Measurements from ENCODE around the gene SLC2A4RG.

SLC2A4RG gene

DNA sequence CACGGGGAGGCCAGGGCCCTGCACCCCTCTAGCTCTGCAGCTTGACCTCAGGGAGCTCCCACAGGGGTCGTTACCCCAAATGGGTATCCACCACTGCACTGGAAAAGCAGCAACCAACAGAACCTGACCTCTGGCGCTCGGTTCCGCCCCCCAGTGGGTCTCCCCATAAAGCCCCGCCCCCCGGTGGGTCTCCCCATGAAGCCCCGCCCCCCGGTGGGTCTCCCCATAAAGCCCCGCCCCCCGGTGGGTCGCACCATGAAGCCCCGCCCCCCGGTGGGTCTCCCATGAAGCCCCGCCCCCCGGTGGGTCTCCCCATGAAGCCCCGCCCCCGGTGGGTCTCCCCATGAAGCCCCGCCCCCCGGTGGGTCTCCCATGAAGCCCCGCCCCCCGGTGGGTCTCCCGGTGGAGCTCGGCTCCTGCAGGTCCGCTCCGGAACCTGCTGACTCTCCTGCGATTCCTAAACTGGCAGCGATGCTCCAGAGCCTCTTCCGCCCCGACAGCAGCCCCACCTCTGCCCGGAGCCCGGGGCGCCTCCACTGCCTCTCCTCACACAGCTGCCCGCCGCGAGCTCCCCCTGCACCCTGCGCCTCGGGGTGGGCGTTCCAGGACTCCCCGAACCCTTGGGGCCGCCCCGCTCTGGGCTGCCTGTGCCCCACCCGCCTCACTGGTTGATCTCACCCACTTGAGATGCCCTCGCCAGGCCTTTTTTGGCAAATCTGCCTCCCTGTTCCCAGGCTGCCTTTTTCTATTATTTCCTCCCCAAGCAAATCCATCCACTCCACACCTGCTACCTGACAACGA lies 12.1 kb downstream of the SLC2A4RG start:
- Histone ChIP-seq H3K36me3 (ENCODE audit: insufficient read depth, low read length) (no peaks in the 10 kb centered on the region), H3K4me3 (no peak overlapping the region), H3K9ac (ENCODE audit: insufficient read length) (no peak overlapping the region), H3K9me3 (ENCODE audit: low read depth, low read length) (no peaks in the 10 kb centered on the region), H3K27ac (no peak overlapping the region)
- TF ChIP-seq FOXP2 (optimal IDR thresholded peaks at IDR 0.05; ENCODE audit: control extremely low read depth, extremely low read length, insufficient read depth) (no peak), EZH2 (IDR thresholded peaks at IDR 0.05) (no peak), POLR2AphosphoS5 (IDR thresholded peaks at IDR 0.05; ENCODE audit: borderline replicate concordance, low read depth, low read length) (no peak)
- no peak for DNase-seq (ENCODE audit: low read depth, low spot score)

DNA sequence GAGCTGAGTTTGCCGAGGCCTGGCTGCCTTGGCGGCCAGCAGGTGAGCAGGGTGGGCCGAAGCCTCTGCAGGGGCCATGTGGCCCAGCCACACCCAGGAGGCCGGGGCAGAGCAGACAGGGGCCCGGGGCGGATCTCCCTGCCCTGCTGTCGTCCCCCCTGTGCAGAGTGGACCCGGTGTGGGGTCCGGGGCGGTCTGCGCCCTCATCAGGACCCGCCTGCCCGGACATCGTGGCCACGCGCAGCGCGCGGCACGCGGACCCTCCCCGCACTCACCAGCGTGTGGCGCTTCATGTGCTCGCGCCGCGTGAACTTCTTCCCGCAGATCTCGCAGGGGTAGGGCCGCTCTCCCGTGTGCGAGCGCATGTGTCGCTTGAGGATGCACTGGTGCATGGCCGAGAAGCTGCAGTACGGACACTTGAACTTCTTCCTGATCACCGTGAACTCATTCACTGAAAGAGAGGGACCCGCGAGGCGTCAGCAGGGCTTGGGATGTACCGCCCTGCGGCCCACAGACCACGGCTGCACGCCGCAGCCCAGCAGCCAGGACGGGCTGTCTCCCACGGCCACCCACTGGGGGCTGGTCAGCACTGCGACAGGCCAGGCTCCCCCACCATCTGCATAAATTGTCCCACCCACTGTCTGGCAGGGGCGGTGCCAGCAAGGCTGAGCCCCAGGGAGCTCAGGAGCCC lies 13.0 kb downstream of the SLC2A4RG start:
- Histone ChIP-seq H3K4me3 (no peak overlapping the region), H3K9ac (ENCODE audit: insufficient read length) (no peak overlapping the region), H3K36me3 (ENCODE audit: insufficient read depth, low read length) (no peaks in the 10 kb centered on the region), H3K27ac (no peak overlapping the region), H3K9me3 (ENCODE audit: low read depth, low read length) (no peaks in the 10 kb centered on the region)
- DNase-seq (ENCODE audit: low read depth, low spot score): no peak
- TF ChIP-seq POLR2AphosphoS5 (IDR thresholded peaks at IDR 0.05; ENCODE audit: borderline replicate concordance, low read depth, low read length) (no peak), EZH2 (IDR thresholded peaks at IDR 0.05) (no peak), FOXP2 (optimal IDR thresholded peaks at IDR 0.05; ENCODE audit: control extremely low read depth, extremely low read length, insufficient read depth) (no peak)

DNA sequence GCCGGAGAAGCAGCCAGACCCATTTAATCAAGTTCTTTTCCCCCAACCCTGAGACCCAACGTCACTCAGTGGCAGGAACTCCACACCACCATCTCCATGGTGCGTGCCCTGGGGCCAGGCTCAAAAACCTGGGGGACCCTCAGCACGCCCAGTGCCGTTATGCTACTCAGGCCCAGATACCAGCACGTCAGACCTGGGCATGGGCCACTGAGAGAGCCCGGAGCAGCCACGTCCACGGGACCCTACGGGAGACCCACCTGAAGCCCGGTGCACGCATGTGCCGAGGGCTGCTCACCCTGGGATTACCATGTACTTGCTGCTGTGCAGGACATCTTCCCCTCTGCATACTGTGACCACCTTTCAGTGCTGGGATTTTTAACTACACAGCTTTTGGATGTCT lies 13.8 kb downstream of the SLC2A4RG start:
- no peak for TF ChIP-seq EZH2 (IDR thresholded peaks at IDR 0.05)
- TF ChIP-seq FOXP2 (optimal IDR thresholded peaks at IDR 0.05; ENCODE audit: control extremely low read depth, extremely low read length, insufficient read depth): no peak
- TF ChIP-seq POLR2AphosphoS5 (IDR thresholded peaks at IDR 0.05; ENCODE audit: borderline replicate concordance, low read depth, low read length): no peak
- DNase-seq (ENCODE audit: low read depth, low spot score): no peak
- no peak overlapping the region for H3K27ac ChIP-seq
- no peak overlapping the region for H3K9ac ChIP-seq (ENCODE audit: insufficient read length)
- no peaks in the 10 kb centered on the region for H3K36me3 ChIP-seq (ENCODE audit: insufficient read depth, low read length)
- no peaks in the 10 kb centered on the region for H3K9me3 ChIP-seq (ENCODE audit: low read depth, low read length)
- no peak overlapping the region for H3K4me3 ChIP-seq

DNA sequence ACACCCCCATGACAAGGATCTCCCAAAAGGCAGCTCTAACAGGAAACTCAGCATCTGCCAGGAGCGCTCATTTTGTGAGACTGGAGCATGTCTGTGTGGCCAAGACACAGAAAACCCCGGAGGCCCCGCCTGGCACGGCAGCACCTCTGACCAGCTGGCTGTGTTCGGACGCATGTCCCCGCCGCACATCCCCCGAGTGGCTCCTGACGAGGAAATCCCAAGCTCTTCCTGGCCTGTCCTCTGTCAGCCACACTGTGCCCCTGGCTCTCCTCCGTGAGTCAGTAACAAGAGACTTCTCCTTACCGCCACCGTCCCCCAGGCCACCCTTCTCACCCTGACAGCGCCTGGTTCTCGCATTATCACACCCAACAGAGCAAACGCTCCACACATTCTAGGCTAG lies 14.4 kb downstream of the SLC2A4RG start:
- Histone ChIP-seq H3K9me3 (ENCODE audit: low read depth, low read length) (no peaks in the 10 kb centered on the region), H3K9ac (ENCODE audit: insufficient read length) (no peak overlapping the region), H3K4me3 (no peak overlapping the region), H3K27ac (no peak overlapping the region), H3K36me3 (ENCODE audit: insufficient read depth, low read length) (no peaks in the 10 kb centered on the region)
- DNase-seq (ENCODE audit: low read depth, low spot score): no peak
- TF ChIP-seq EZH2 (IDR thresholded peaks at IDR 0.05) (no peak), POLR2AphosphoS5 (IDR thresholded peaks at IDR 0.05; ENCODE audit: borderline replicate concordance, low read depth, low read length) (no peak), FOXP2 (optimal IDR thresholded peaks at IDR 0.05; ENCODE audit: control extremely low read depth, extremely low read length, insufficient read depth) (no peak)

DNA sequence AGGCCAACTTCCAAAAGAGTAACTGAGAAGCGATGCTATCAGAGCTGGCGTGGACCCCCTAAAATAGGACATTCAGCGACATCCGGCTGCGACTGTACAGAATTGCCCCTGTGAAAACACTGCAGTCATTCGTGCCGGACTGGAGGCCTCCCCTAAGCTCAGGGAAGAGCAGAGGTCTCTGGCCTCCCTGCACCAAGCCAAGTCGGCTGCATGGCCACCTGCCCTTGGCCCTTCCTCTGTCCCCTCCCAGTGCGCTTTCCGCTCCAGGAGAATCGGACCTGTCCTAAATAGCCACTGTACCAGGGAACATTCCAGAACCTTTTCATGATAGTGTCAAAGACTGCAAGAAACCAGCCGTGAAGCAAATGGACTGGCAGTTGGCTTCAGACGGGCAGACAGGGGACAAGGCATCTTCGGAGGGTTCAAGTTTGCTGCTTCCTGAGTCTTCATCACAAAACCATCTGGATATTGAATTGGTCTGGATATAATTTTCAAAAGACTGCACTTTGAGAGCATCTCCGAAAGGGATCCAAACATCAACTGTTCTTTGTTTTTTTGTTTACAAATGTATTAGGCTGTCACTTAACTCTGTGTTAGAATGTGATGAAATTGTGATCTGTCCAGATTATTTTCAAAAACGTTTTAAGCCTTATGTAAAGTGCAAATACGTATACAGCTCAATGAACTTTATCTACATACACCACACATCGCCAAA lies 16.5 kb downstream of the SLC2A4RG start:
- no peak for TF ChIP-seq FOXP2 (optimal IDR thresholded peaks at IDR 0.05; ENCODE audit: control extremely low read depth, extremely low read length, insufficient read depth)
- TF ChIP-seq POLR2AphosphoS5 (IDR thresholded peaks at IDR 0.05; ENCODE audit: borderline replicate concordance, low read depth, low read length): no peak
- no peak for TF ChIP-seq EZH2 (IDR thresholded peaks at IDR 0.05)
- no peak for DNase-seq (ENCODE audit: low read depth, low spot score)
- Histone ChIP-seq H3K27ac (no peak overlapping the region), H3K9ac (ENCODE audit: insufficient read length) (no peak overlapping the region), H3K9me3 (ENCODE audit: low read depth, low read length) (no peaks in the 10 kb centered on the region), H3K36me3 (ENCODE audit: insufficient read depth, low read length) (no peaks in the 10 kb centered on the region), H3K4me3 (no peak overlapping the region)

DNA sequence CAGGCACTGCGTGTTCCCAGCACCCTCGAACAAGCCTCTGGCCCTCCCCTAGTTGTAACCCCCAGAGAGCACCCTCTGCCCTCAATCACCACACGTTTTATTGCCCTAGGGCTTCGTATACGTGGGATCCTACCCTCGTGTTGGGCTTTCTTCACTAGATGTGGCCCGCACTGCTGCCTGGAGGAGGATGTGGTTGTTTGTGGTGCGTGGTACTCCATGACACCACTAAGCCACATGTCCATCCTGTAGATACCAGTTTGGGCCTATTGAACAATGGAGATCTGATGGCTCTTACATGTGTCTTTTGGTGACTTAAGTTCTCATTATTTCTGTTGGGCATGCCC lies 17.0 kb downstream of the SLC2A4RG start:
- Histone ChIP-seq H3K9ac (ENCODE audit: insufficient read length) (no peak overlapping the region), H3K9me3 (ENCODE audit: low read depth, low read length) (no peaks in the 10 kb centered on the region), H3K27ac (no peak overlapping the region), H3K36me3 (ENCODE audit: insufficient read depth, low read length) (no peaks in the 10 kb centered on the region), H3K4me3 (no peak overlapping the region)
- no peak for DNase-seq (ENCODE audit: low read depth, low spot score)
- TF ChIP-seq EZH2 (IDR thresholded peaks at IDR 0.05) (no peak), POLR2AphosphoS5 (IDR thresholded peaks at IDR 0.05; ENCODE audit: borderline replicate concordance, low read depth, low read length) (no peak), FOXP2 (optimal IDR thresholded peaks at IDR 0.05; ENCODE audit: control extremely low read depth, extremely low read length, insufficient read depth) (no peak)

DNA sequence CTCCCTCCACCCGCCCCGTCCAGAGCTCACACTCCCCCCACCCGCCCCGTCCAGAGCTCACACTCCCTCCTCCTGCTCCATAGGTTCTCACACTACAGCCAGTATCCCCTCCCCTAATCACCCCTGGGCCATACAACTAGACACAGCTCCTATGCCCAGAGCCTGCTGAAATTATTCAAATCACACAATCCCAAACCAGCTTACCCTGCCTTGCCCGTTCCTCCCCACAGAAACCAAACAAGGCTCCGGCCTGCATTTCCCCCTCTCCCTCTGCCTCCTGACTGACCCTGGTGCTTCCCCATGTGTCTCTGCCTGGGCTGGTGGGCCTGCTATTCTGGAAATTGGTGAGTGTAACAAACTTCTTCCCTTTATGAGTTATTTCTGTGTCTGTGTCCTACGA lies 18.6 kb downstream of the SLC2A4RG start:
- Histone ChIP-seq H3K27ac (no peak overlapping the region), H3K9me3 (ENCODE audit: low read depth, low read length) (no peaks in the 10 kb centered on the region), H3K4me3 (no peak overlapping the region), H3K9ac (ENCODE audit: insufficient read length) (no peak overlapping the region), H3K36me3 (ENCODE audit: insufficient read depth, low read length) (no peaks in the 10 kb centered on the region)
- TF ChIP-seq EZH2 (IDR thresholded peaks at IDR 0.05): no peak
- TF ChIP-seq POLR2AphosphoS5 (IDR thresholded peaks at IDR 0.05; ENCODE audit: borderline replicate concordance, low read depth, low read length): no peak
- TF ChIP-seq FOXP2 (optimal IDR thresholded peaks at IDR 0.05; ENCODE audit: control extremely low read depth, extremely low read length, insufficient read depth): no peak
- DNase-seq (ENCODE audit: low read depth, low spot score): no peak

DNA sequence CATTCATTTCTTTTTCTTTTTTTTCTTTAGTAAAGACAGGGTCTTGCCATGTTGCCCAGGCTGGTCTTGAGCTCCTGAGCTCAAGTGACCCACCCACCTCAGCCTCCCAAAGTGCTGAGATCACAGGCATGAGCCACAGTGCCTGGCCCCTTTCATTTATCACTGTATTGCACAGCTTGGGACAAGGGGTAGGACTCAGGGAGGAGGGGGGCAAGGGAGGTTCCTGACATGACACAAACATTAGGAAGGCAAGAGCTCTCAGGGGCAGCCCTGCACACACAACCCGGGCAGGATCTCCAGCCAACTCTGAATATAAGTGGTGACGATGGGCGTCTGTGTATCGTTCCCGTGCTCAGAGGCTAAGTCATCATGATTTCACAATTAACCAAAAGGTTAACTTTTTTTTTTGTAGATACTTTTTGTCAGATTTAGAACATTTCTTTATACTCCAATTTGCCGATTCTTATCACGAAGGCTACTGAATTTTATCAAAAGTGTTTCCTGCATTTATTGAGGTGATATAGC lies 19.9 kb downstream of the SLC2A4RG start:
- Histone ChIP-seq H3K4me3 (no peak overlapping the region), H3K27ac (no peak overlapping the region), H3K9me3 (ENCODE audit: low read depth, low read length) (no peaks in the 10 kb centered on the region), H3K36me3 (ENCODE audit: insufficient read depth, low read length) (no peaks in the 10 kb centered on the region), H3K9ac (ENCODE audit: insufficient read length) (no peak overlapping the region)
- no peak for DNase-seq (ENCODE audit: low read depth, low spot score)
- no peak for TF ChIP-seq FOXP2 (optimal IDR thresholded peaks at IDR 0.05; ENCODE audit: control extremely low read depth, extremely low read length, insufficient read depth)
- no peak for TF ChIP-seq EZH2 (IDR thresholded peaks at IDR 0.05)
- no peak for TF ChIP-seq POLR2AphosphoS5 (IDR thresholded peaks at IDR 0.05; ENCODE audit: borderline replicate concordance, low read depth, low read length)

All from SK-N-MC (cell line).